ENCODE measurements around the gene KL.

KL gene

DNA sequence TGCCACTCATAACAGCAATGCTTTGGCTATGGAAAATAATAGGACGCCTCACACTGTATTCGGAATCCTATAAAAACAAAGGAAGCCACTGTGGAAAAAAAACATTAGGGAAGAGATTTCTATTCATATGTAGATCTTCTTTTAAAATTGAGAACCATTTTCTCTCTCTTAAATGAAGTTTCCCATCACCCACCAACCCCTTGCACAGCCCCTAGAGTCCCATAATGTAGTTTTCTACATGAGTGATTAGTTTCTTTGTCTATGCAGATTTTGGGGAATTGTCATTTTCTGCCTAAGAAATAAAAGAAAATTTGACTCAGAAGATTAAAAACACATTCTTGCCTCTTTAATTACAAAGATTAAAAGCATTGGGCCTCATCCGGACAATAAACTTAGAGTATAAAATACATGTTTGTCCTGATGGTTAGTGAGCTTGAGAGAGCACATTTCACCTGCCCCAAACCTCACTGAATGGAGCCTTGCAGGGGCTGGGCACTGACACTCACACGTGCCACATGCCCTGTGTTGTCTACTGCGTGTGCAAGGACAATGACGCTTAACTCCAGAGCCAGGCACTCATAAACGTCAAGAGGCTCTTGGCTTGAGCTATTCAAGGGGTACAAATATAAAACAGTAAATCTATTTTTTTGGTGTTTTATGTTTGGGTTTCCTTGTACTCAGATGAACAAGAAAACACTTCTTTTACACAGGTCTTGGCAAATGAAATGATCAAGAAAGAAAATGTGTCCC is 40.0 kb upstream of the KL start:
- DNase-seq: no peak
- no peaks in the 10 kb centered on the region for H3K9me3 Mint-ChIP-seq
- peaks cover 5% of the 10 kb centered on the region for H3K4me1 Mint-ChIP-seq
- H3K36me3 Mint-ChIP-seq (ENCODE audit: low read depth): no peaks in the 10 kb centered on the region
- peaks cover 14% of the 10 kb centered on the region for H3K27me3 Mint-ChIP-seq (ENCODE audit: low read depth, poor library complexity)
- H3K4me3 Mint-ChIP-seq: no peak overlapping the region
- TF ChIP-seq, protein P1, sequence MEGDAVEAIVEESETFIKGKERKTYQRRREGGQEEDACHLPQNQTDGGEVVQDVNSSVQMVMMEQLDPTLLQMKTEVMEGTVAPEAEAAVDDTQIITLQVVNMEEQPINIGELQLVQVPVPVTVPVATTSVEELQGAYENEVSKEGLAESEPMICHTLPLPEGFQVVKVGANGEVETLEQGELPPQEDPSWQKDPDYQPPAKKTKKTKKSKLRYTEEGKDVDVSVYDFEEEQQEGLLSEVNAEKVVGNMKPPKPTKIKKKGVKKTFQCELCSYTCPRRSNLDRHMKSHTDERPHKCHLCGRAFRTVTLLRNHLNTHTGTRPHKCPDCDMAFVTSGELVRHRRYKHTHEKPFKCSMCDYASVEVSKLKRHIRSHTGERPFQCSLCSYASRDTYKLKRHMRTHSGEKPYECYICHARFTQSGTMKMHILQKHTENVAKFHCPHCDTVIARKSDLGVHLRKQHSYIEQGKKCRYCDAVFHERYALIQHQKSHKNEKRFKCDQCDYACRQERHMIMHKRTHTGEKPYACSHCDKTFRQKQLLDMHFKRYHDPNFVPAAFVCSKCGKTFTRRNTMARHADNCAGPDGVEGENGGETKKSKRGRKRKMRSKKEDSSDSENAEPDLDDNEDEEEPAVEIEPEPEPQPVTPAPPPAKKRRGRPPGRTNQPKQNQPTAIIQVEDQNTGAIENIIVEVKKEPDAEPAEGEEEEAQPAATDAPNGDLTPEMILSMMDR (IDR thresholded peaks at IDR 0.05): no peak
- H3K27ac Mint-ChIP-seq: no peak overlapping the region

DNA sequence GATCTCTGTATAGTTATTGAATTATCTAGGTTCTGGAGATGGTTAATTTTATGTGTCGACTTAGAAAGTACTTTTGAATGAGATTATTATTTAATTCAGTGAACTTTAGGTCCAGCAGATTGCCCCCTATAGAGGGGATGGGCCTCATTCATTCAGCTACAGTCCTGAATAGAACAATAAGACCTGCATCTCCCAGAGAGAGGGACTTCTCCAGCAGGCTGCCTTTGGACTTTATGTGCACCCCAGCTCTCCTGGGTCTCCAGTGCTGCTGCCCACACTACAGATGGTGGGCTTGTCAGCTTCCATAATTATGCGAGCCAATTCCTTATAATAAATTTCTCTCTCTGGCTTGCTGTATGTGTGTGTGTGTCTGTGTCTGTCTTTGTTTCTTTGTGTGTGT is 39.3 kb upstream of the KL start:
- H3K27me3 Mint-ChIP-seq (ENCODE audit: low read depth, poor library complexity): peaks cover 14% of the 10 kb centered on the region

DNA sequence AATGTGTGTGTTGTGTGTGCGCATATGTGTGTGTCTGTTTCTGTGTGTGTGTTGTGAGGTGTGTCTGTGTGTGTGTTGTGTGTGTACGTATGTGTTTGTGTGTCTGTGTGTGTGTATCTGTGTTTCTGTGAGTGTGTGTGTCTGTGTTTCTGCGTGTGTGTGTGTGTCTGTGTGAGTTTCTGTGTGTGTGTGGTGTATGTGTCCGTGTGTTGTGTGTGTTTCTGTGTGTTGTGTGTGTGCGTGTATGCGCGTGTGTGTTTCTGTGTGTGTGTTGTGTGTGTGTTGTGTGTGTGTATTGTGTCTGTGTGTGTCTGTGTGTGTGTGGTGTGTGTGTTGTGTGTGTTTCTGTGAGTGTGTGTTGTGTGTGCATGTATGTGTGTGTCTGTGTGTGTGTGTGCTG is 38.9 kb upstream of the KL start:
- Mint-ChIP-seq H3K36me3 (ENCODE audit: low read depth) (no peaks in the 10 kb centered on the region), H3K27ac (peak overlapping the region; percentile 0), H3K9me3 (no peaks in the 10 kb centered on the region), H3K4me3 (no peak overlapping the region), H3K4me1 (peaks cover 5% of the 10 kb centered on the region), H3K27me3 (ENCODE audit: low read depth, poor library complexity) (peaks cover 14% of the 10 kb centered on the region)
- TF ChIP-seq, protein P1 (IDR thresholded peaks at IDR 0.05): no peak
- DNase-seq: no peak

More for the DNA sequence above, 39.3 kb upstream of the KL start:
- TF ChIP-seq, protein P1 (IDR thresholded peaks at IDR 0.05): no peak
- H3K27ac Mint-ChIP-seq: no peak overlapping the region
- DNase-seq: no peak
- H3K36me3 Mint-ChIP-seq (ENCODE audit: low read depth): no peaks in the 10 kb centered on the region
- peaks cover 5% of the 10 kb centered on the region for H3K4me1 Mint-ChIP-seq
- no peaks in the 10 kb centered on the region for H3K9me3 Mint-ChIP-seq
- H3K4me3 Mint-ChIP-seq: no peak overlapping the region

DNA sequence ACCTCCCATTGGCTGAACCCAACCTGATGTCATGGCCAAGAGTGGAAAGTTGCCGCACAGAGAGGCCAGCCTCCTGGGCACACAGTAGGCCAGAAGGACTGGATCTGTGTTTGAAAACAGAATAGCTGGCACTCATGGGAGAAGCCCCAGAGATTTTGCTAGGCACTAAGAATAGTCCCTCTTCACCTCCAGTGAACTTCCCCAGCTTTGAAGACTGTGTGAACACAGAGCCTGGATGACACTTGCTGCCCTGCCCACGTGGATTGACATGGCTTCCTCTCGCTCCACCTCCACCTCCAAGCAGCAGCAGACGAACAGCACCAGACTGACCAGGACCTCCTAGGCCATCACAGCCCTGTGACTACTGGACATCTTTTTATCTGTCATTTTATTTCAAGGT is 37.9 kb upstream of the KL start:
- H3K36me3 Mint-ChIP-seq (ENCODE audit: low read depth): no peaks in the 10 kb centered on the region

DNA sequence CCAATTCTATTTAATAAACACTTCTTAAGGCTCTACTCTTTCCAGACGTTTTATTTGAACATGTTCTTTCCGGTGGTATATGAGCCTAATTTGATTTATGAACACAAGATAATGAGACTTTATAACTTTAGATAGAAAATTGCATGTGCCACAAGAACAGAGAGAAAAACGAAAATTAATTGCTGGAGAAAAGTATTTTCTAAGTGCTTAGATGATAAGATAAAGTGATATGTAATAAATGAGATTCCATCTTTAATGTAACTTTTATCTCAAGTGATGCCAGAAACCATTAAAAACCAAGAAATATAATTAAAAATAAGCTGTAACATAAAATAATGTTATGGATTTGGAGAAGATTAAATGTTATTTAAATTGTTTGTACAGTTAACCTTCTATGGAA is 33.2 kb upstream of the KL start:
- Mint-ChIP-seq H3K4me1 (no peaks in the 10 kb centered on the region), H3K36me3 (ENCODE audit: low read depth) (no peaks in the 10 kb centered on the region), H3K9me3 (peaks cover 8% of the 10 kb centered on the region), H3K27ac (no peak overlapping the region), H3K4me3 (no peak overlapping the region), H3K27me3 (ENCODE audit: low read depth, poor library complexity) (peaks cover 24% of the 10 kb centered on the region)
- TF ChIP-seq, protein P1 (IDR thresholded peaks at IDR 0.05): no peak
- DNase-seq: no peak

More for the DNA sequence above, 37.9 kb upstream of the KL start:
- TF ChIP-seq, protein P1 (IDR thresholded peaks at IDR 0.05): no peak
- Mint-ChIP-seq H3K4me1 (peaks cover 5% of the 10 kb centered on the region), H3K4me3 (no peak overlapping the region), H3K9me3 (no peaks in the 10 kb centered on the region), H3K27ac (no peak overlapping the region), H3K27me3 (ENCODE audit: low read depth, poor library complexity) (peaks cover 14% of the 10 kb centered on the region)
- no peak for DNase-seq
